DMS153 (cell line): Measurements from ENCODE around the gene BSX.

Experiments used
- DNase-seq: peaks from one replicate; lab custom pipeline; 2025; lab: John Stamatoyannopoulos, UW

Gene BSX

DNA sequence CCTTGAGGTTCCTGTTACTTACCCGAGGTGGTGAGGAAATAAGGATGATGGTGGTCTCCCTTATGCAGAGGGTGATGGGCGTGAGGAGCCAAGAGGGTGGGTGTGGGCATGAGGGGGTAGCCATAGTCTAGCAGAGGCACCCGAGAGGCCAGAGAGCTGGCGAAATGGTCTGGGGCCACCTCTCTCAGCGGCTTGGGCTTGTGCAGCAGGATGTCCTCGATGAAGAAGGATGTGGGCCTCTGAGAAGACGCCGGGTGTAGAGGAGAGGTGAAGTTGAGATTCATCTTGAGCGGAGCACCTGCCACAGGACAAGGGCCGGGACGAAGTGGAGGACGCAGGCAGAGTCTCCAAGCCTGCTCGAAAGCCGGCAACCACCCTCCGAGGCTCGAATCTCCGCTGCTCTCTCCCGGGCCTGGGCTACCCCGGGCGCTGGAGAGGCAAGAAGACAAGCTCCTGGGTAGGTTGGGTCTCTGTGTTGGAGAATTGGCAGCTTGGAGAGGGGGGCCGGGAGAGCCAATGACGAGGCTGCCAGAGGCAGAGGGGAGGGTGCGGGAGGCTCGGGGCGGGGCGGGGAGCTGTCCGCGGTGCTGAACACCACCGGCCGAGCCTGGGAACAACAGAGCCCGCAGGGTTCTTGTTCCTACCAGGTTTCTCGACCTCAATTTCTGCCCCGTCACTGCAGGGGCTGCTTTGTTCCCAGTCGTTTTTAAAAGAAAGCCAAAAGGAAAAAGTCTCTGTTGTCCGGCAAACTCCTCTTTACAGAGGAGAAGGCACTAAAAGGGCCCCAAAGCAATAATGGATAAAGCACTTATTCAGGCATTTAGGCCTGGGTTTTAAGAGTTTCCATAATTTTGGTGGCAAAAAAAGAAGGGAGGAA, at the start of gene BSX:
Gene BSX (minus strand): TSS at position 447 of the 877 bp plus-strand sequence. CDS start 163 bp downstream, at position 284.
- peak; percentile 70 for DNase-seq

DNA sequence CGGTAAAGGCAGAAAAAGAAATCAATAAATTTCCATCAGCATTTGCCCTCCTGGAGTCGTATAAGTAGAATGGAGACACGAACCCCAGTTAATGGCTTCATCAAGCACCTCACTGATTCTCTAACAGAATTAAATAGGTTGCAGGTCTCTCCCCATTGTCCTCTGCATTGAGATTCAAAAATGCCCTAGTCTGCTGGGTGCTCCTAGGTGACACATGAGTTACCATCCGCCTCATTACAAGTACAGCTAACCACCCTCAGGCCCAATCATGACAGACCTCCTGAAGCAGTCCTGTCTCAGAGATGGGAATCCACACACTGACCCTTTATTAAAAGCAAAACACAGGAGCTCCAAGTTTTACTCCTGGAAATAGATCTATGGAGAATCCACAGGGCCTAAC, 48.9 kb upstream of the BSX start:
- DNase-seq, result no peak

DNA sequence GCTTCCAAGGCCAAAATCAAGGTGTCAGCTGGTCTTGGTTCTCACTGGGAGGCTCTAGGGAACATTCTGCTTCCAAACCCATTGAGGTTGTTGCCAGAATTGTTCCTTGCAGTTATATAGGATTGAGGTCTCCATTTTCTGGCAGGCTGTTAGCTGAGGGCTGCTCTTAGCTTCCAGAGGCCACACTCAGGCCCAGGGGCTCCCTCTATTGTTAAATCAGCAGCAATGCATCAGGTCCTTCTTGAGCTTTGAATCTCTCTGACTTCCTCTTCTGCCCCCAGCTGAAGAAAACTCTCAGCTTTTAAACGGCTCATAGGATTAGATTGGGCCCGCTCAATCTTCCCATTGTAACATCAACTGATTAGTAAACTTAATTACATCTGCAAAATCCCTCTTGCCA, 39.3 kb upstream of the BSX start:
- peak; percentile 37 for DNase-seq

DNA sequence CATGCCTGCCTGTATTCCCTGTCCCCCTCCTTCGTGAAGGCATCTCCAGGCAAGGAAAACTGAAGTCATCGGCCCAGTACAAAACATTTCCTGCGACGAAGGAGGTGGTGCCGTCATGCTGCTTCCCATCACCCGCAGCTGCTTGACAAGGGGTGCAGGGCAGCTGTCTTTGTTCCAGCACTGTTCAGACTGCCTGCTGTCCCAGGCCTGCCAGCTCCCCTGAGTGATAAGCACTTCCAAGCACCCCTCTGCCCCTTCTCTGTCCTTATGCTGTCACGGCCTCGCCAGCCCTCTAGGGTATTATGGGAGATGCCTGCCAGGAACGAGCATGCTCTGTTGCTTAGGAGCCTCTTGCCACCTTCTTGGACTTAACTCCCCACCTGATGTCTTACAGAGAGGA, 37.1 kb upstream of the BSX start:
- no peak for DNase-seq

DNA sequence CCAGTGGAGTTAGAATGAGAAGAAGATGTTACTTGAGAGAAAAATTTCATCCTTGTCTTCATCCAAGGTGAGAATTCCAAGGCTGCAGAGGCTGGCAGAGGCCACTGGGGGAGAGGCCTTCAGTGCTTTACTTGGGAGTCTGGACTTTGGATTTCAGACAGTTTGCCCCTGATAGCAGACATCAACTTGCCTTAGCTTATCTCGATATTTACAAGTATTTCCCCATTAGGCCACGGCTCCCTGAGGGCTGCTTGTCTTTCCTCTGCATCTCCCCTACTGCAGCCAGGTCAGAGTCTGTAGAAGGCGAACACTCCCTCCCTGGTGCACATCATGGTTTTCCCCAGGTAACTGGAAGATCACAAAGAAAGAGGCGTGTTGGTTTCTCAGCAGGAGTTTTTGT, 29.9 kb upstream of the BSX start:
- DNase-seq, result no peak

DNA sequence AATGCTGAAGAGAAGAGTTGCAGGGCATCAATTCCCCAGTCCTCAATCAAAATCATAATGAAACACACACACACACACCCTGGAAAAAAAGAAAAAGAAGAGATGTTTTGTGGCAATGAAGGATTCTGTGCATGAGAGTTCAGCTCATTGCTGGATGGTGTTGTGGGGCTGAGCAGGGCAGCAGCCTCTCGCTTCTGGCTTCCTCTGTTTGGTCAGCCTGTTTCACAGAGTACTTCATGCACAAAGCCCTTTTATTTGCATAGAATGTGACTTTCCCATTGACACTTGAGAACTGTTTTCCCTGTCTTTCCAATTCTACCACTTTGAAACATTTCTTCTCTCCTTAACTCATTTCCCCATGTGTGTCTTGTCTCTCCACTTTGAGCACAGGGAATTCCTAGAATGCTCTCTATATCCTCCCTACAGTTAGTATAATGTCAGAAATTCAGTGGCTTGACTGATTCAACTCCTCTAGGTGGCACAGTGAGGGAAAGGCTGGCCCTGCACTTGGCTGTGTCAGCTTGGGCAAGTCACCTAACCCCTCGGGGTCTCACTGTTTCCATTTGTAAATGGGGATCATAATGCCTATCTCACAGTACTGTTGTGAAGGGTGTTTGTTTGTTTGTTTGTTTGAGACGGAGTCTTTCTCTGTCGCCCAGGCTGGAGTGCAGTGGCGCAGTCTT, 25.4 kb upstream of the BSX start:
- DNase-seq, result no peak

DNA sequence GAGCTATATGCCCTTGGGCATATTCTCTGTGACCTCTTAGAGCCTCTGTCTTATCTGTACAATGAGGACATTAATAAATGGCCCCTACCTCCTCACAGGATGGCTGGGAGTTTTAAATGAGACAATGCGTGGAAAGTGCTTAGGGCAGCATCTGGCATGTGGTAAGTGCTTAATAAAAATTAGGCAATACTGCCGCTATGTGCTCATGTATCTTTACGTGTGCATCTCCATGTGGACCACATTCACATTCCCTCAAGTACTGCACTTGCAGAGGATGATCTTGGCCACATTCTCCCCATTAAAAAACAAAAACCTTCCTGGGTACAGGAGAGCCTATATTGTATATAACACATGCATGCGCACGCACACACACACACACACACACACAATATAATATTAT, 19.1 kb upstream of the BSX start:
- DNase-seq, result no peak

DNA sequence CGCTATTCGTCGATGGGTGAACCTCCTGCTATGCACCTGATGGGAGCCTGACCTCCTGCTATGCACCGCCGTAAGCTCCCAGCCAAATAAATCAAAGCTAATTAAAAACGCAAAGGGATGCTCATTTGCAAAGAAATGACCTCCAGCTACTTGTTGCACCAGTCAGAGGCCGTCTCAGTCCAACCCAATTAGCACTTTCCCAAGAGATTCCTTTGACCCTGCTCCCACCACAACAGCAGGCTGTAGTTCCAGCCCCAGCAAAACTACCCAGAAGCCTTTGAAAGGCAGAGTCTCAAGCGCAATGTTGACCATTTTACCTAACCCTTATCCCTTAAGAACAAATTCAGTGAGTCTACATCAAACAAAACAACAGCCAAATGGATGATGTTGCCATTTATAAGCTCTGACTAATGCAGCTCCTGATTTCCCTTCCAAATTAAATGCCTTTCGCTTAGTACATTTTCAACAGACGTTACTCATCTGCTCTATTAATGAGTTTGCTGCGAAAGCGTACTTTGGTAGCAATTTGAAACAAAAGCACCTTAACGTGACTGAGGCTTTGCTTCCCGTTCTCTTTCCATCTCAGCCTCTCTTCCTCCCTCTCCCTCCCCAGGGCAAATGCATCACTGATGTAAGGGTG, 17.2 kb upstream of the BSX start:
- DNase-seq, result no peak

DNA sequence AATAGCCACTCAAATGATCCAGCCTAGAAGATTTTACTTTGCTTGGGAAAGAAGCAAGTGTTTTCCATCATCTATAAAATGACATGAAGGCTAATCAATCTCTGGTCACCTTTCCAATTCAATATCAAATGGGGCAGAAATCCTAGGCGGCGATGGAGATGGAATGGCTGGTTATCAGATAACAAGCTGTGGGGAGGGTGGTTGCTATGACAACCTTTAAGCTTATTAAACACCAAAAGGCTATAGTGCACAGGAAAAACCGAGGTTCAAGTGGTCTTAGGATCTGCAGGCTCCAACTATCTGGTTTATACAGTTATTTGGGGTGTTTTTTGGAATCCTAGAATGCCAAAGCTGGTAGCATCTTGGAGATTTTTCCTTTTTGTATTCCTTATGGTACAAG, 13.9 kb upstream of the BSX start:
- no peak for DNase-seq

DNA sequence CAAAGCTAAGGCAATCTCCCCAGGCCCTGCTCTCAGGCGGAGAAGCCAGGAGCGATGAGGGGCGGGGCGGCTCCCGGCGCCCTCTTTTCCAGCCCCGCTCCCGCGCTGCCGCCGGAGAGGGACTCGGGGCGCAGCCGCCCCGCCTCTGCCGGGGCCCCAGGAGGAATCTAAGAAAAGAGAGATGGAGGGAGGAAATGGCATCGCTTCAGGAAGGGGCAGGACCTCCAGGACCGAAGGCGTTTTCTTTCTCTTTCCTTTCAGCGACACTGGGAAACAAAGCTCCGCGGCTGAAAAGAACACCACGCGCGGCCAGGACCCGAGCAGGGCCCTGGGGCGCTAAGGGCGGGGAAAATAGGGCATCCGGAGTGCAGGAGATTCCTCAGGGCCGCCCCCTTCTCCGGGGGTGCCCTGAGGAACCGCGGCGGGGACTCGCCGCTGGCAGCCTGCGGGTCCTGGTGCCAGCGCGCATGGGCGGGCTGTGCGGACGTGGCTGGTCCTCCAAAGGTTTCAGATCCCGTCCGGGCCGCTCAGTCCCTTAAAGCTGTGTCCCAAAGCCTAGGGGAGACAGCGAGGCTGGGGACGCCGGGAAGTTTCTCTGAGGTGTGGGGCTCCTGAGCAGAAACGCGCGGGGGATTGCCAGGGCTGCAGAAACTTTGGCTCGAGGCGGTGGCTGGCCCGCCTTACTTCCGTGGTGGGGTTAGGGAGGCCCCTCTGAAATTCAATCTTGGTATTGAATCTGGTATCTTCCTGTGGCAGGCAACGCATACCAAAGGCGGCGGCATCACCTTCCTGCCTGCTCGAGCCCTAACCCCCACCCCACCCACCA, 2.8 kb upstream of the BSX start:
- no peak for DNase-seq

DNA sequence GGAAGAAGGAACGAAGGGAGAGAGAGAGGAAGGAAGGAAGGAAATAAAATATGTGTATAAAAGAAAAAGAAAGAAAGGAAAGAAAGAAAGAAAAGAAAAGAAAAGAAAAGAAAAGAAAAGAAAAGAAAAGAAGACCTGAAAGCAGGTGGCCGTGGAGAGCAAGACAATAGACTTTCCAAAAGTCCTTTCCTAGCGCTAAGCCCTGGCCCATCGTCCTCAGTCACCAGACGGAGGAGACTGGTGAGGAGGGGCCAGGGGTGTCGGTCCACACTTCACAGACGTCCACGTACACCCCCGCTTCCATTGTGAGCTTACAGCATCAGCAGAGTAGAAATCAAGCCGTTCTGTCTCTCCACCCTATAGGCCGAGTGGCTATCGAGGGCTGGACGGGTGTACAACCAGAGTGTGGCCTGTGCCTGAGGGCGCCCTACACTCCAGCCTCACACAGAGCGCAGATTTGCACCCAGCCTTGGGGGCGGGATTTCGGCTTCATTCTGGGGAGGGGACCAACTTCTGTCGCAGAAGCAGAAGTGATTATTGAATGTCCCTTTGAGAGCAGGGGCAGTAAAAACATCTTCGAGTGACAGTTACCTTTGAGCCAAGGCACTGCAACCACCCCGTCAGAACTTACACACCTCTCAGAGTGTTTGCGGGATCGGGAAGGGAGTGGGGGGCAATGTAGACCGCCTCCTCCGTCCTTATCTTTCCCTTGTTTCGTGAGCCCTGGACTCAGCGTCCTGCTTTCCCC, 2.0 kb upstream of the BSX start:
- DNase-seq, result peak; percentile 48

DNA sequence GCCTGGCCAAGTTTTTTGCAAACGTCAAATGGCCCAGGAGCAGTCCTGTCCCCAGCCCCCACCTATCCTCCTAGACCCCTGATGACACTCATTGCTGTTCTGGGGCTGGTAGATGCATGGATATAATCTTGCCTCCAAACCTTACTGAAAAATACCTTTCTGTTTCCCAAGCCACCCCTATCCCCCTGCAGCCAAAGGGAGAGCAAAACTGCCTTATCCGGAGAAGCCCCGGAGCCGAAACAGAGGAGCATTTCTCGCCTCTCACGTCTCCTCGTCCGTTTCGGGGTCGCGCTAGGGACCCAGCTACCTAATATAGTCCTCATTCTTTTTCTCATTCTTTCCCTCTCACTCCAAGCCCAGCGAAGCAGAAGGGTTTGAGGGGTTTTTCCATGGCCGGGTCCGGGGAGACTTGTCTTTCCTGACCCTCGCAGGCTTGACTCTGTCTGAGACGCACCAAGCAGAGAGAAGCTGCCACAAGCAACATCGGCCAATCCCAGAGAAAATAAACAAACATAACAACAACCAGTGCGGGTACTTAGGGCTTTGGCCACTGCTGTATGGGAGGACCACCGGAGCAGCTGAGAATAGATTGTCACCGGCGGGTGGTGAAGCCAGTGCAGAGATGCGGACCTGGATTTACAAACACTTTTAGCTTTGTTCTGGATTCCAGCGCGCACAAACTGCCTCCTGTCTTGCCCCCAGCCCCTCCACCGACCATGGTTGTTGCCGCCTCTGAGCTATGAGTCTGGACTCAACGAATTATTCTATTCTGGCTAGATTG, 1.6 kb downstream of the BSX start:
- DNase-seq, result no peak

DNA sequence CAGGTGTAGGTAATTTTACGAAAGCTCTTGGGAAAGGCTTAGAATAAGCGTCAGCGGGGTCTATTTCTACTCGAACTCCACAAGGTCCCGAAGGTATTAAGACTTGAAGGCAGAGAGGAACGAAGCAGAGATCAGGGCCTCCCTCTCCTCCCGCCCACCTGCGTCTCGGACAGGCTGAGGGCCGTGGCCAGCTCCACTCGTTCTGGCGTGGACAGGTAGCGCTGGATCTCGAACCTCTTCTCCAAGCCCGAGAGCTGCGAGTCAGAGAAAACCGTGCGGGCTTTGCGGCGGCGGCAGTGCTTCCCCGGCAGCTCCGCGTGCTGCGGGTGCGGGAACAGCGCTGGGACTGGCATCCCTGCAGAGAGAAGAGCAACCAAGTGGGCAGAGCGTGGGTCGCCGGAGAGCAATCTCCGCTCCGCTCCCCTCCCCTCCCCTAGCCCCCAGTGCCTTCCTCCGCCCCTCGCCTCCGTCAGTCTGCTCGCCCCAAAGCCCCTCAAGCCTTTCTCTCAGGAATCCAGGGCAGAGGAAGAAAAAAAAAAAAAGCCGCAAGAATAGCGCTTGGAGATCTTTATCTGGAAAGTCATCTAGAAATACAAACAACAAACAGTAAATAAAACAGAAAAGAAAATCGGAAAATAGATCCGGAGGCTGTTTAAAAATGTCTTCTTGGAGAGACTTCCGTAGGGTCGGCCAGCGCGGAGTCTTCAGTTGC, 2.4 kb downstream of the BSX start:
- DNase-seq, result no peak

DNA sequence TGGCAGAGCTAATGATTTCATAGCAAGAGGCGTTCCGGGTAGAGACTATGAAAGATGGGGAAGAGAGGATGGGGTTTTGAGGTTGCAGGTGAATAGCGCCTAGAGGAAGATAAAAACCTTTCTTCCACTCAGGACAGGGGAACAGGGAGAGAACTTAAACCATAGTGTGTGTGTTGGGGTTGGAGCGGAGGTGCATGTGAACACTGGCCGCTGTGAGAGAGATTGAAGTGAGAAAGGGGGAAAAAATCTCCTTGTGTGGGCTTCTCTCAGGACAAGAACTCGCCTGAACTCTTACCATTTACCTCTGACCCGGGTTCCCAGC, 3.4 kb downstream of the BSX start:
- no peak for DNase-seq

DNA sequence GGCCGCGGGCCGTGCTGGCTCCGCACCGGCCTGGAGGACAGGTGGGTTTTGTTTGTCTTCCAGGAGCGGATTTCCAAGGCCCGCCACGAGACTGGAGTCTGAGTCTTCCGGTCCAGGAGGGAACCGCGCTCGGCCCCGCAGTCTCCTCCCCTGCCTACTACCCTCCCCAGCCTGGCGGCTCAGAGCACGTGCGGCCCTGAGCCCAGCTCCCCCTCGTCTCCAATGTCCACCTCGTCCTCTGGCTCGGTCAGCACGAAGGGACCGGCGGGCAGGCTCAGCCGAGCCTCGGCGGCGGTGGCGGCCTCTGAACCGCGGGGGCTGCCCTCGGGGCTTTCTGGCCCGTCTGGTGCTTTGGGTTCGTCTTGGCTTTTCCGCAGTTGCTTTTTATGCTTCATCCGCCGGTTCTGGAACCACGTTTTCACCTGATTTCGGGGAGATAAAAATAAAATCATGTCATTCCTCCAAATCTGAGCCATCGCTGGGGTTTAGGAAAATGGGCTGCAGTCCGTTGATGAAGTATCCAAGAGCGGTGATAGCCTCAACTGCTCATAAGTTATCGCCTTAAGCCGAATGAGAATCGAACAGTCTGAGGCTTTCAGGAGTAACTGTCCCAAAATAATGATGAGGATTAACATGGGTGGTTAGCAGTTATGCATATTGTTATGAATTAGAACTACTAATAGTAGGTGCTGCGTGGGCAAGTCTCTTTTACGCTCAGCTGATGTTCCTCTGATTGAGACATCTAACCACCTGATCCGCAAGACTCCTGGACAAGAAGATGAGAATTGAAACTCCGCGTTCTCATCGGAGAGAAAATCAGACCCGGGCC, 4.0 kb downstream of the BSX start:
- DNase-seq, result no peak

DNA sequence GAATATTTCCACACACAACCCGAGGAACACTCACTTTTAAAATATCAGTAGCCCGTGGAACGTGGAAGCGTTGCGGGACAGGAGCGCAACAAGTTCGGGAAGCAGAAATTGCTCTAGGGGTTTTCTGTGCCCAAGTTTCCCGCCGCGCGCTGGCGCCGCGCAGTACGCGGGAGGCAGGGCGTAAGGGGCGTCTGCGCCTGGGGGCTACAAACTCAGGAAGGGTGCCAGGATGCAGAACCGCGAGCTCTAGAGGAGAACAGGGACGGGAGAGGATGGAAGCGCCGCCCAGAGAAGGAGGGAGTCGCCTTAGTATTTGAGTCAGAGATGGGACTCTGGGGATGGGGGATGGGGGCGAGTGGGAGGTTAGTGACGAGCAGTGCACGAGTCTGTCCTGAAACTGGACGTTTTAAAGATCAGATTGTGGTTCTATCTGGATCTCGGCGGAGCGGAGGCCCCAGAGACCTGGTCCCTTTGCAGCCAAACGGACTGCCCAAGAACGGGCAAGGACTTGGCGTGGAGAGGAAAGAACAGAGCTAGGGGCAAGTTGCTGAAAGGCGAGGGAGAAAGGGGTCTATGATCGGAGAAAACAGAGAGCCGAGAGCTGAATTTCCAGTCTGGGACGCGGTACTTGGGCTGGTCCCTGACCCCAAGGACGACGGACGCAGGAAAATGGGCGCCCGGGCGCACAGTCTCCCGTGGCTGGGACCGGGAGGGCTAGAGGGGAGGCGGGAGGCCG, 4.7 kb downstream of the BSX start:
- DNase-seq, result no peak

DNA sequence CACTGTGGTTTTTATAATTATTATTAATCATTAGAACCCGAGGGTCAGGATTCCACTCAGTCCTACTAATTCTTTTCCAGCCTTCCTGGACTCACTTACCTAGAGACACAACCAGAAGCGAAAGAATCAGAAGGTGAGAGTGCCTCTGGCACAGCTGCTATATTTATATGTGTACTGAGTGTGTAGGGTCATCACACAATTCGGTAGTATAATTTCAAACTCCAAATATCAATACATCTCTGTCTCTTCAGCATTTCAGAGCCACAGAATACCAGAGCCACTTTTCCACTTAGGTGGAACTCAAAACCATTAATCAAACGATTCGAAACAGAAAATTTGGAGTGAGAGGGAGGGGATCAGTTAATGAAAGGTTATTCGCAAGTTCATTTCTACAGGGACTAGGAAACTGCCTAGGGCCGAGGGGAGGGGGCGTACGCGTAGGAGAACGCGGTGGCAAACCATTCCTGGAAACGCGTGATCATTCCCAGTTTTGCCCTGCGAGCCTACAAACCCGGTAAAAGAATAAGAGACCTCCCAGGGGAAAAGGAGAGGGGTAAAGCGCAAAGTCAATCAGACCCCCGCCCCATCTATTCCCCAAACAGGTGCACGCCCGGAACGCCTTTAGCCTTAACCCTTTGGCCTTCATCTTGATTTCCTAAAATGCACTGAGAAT, 5.4 kb downstream of the BSX start:
- DNase-seq, result no peak

DNA sequence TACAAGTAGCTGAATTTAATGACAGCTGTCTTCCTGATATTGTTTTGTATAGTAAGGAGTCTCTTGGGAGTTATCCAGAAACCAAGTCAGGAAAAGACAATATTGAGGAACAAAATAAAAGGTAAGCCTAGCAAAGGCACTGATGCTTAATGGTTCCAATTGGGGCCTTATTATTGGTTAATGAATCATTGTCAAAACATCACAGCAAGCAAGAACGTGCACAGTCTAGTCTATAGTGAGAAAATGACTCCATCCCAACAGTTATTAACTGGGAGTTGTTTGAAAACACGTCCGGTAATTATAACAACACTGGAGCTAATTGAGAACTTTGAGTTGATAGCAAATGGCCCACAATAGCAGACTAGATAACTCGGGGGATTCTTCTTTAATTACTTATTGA, 17.7 kb downstream of the BSX start:
- DNase-seq, result no peak
